Peyer's patch (tissue), 4 donors: Measurements from ENCODE around the gene NR5A1.

Experiments used
- POLR2A ChIP-seq, 2 donors: fragments of 450-650 bp; IDR thresholded peaks; one replicate each; pipeline ENCODE4 v1.5.1; 2017; ENCODE audit warnings: antibody characterized with exemption in 2 of 2, mild to moderate bottlenecking in 2 of 2, moderate library complexity in 2 of 2
- TF ChIP-seq, protein P1 (sequence below), 6 experiments: fragments of 450-650 bp in 4 of 6; fragments of 200-600 bp in 2 of 6; sonication (generic) in 1 of 6; IDR thresholded peaks; one replicate each; pipeline ENCODE4 v1.5.1; 2017 to 2019; ENCODE audit warnings: antibody characterized with exemption in 6 of 6, mild to moderate bottlenecking in 3 of 6, moderate library complexity in 1 of 6

DNA sequence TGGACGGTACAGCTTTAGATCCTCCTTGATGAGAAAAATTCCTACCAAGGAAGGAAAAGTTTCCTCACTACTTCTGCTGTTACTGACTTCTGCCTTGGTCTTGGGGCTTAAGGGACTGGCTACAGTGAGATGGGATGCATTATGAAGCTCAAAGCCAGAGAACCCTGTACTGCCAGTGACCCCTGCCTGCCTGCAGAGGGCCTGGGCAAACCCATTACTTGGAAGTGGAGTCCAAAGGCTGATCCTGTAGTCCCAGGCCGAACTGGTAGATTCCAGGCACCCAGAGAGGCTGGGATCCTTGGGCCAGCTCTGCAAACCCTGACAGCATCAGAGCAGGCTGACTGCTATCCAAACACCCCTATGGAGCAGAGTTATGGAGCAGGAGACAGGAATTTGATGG lies 25.7 kb upstream of the NR5A1 start:
- TF ChIP-seq, protein P1, sequence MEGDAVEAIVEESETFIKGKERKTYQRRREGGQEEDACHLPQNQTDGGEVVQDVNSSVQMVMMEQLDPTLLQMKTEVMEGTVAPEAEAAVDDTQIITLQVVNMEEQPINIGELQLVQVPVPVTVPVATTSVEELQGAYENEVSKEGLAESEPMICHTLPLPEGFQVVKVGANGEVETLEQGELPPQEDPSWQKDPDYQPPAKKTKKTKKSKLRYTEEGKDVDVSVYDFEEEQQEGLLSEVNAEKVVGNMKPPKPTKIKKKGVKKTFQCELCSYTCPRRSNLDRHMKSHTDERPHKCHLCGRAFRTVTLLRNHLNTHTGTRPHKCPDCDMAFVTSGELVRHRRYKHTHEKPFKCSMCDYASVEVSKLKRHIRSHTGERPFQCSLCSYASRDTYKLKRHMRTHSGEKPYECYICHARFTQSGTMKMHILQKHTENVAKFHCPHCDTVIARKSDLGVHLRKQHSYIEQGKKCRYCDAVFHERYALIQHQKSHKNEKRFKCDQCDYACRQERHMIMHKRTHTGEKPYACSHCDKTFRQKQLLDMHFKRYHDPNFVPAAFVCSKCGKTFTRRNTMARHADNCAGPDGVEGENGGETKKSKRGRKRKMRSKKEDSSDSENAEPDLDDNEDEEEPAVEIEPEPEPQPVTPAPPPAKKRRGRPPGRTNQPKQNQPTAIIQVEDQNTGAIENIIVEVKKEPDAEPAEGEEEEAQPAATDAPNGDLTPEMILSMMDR (IDR thresholded peaks at IDR 0.05): no peak
- TF ChIP-seq POLR2A (IDR thresholded peaks at IDR 0.05): no peak
